Measurements from ENCODE around the gene PROX2.

Gene PROX2

DNA sequence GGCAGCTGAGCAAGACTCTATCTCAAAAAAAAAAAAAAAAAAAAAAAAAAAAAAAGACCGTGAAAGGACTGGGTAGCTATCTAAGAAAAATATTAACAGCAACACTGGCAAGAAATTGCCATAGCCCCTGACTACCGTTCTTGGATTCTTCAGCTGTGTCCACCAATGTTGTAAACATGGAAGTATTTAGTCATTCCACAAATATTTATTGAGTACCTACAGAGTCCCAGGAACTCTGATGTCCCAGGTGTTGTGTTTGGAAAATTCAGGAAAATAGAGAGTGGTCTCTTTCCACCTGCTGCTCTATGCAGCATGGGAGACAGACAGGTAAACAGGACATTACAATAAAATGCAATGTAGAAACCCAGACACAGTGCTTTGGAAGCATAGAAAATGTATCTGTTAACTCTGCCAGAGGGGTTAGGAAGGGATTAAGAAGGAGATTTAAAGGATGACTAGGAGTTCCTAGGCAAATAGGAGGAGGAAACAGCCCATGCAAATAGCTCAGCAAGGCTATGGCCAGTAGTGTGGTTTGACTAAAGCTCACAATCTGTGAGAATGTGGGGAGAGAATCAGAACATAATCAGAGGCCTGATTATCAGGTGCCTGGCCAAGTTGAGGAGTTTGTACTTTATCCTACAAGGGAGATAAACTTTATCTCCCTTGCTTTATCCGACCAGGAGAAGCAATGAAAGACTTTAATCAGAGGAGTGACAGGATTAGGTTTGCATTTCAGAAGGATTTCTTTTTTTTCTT is 3.7 kb upstream of the PROX2 start:
- no peak for DNase-seq

DNA sequence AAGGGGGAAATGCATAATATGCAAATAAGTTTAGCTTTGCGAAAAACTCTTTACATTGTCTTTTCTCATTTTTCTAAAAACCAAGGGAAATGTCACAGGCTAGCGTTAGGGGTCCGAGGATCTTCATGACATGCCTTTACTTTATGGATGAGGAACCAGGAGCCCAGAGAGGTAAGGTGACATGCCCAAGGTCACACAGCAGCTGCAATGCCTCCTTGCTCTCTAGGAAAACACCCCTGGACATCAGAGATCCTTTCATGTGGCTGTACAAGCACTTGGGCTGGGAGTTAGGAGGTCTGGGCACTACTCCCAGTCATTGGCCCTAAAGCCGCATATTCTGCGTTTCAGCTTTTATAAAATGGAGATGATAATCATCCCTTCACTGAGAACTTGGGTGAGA is 741 bp downstream of the PROX2 start:
- no peak for DNase-seq

DNA sequence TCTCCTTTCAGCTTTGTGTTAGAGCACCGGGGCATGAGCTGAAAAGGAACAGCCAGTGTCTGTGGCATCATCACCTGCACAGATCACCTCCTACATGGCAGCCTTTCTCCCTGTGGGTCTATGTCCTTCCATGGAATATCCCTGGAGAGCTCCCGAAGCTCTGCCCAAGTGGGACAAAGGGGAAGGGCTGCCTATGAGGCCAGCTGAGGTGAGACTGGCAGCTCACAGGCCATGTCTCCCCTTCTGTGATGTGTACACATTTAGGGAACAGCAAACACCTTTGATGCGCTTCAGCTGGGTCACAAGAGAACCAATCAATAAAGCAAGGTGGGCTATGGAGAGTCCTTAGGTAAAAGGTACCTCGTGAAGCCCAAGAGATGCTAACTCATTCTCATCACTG is 4.1 kb downstream of the PROX2 start:
- no peak for DNase-seq

DNA sequence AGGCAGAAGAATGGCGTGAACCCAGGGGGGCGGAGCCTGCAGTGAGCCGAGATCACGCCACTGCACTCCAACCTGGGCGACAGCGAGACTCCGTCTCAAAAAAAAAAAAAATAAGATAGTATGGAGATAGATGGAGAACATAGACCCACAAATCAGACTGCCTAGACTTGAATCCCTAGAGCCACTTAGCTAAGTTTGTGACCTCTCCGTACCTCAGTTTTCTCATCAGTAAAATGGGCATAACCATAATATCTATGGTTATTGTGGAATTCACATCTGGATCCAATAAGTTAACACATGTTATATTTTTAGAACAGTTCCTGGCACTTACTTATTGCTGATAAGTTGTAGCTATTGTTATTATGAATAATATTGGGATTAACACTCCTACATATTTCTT is 7.2 kb downstream of the PROX2 start:
- no peak for DNase-seq

DNA sequence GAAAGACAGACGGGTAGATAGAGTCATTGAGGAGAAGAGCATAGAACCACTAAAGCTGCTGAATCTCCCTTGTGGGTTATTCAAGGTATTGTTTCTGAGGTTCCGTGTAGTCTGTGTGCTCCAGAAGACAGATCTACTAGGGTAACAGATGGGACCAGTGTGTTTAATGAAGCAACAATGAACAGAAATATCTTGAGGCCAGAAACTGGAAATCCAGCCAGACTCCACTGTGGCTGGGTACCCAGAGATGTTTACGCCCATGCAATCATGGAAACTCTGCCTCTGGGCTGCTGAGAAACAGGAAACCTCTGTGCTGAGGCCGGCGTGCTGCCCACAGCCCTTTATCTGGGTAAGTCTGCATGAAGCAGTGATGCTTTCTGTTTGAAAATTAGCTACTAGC is 8.3 kb downstream of the PROX2 start:
- DNase-seq: no peak

DNA sequence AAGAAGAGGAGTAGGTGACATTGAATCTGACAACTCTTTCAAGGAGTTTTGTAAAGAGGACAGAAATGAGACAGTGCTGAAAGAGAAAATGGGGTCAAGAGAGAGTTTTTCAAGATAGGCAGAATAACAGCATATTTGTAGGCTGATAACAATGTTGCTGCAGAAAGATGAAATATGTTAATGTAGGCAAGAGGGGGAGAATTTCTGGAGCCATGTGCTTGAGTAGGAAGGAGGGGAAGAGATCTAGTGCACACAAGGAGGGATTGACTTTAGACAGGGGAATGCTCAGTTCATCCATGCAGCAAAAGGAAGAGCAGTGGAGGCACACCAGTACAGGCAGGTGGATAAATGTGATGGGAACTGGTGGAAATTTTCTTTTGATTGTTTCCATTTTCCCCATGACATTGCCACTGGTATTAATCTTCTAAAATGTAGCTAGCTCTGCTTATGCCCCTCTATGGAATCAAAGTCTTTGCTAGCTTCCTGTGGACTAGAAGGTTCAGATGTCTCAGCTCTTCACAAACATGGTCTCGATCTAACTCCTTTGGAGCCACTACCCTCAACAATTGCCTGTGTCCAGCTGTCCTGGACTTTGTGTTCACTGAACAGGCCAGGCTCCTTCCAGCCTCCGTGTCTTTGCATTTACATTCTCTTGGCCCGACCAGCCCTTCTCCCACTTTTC is 9.1 kb downstream of the PROX2 start:
- DNase-seq: no peak

DNA sequence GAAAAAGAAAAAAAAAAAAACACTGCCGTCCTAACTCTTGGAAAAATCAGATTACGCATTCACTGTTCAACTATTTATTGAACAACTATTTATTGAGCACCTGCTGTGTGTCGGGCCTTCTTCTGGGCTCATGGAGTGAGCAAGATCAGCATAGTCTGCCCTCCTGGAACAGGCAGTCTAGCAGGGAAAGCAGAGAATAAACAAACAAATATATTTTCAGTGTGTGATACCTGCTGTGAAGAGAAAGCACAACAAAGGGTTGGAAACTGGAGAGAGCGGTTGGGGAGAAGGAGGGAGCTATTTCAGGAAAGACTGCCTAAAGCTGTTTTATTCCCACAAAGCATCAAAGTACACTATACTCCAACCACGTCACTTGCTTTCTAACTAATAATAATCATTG is 10.8 kb downstream of the PROX2 start:
- no peak for DNase-seq

DNA sequence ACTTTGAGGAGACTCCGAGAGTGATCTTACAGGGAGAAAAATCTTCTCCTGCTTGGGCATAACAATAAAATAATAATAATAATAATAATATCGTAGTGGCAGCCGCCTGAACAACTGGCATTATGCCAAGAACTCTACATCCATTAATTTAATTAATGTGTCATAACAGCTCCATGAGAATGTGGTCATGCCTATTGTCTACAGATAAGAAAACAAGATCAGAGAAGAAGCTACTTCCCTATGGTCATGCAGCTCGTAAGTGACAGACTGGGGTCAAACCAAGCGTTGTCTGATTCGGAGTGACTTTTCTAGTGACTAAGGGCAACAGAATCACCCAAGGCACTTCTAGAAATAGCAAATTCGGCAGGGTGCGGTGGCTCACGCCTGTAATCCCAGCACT is 11.7 kb downstream of the PROX2 start:
- no peak for DNase-seq

DNA sequence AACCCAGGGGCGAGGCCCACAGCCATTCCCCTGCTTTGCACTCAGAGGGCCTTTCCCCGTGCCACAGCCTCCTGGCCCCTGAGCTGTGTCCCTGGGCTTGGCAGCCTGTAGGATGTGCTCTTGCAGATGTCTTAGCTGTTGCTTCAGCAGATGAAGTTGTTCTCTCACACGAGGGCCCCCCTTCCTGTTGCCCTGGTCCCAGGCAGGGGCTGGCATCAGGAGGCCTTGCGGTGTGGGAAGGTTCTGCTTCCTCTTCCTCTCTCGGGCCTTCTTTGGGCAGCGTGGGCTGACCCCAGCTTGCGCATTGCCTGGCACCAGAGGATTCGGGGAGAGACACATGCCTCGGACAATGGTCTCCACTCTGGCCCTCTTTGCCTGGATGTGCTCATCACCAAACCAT is 12.7 kb downstream of the PROX2 start:
- no peak for DNase-seq

DNA sequence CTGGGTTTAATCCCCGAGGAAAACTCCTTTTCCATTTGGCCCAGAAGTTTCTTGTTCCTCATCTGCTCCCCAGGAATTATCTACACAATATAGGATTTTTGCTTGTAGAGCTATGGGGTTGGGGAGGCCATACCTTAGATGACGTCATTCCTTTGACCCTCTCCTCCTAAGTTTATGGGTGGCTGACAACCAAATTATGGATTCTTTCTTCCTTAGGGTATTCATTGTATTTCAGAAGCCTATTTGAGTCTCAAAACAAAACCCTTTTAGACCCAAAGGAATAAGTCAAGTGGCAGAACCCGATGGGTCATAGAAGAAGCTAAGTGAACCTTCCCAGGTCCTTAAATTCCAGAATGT is 14.2 kb downstream of the PROX2 start:
- DNase-seq: no peak

DNA sequence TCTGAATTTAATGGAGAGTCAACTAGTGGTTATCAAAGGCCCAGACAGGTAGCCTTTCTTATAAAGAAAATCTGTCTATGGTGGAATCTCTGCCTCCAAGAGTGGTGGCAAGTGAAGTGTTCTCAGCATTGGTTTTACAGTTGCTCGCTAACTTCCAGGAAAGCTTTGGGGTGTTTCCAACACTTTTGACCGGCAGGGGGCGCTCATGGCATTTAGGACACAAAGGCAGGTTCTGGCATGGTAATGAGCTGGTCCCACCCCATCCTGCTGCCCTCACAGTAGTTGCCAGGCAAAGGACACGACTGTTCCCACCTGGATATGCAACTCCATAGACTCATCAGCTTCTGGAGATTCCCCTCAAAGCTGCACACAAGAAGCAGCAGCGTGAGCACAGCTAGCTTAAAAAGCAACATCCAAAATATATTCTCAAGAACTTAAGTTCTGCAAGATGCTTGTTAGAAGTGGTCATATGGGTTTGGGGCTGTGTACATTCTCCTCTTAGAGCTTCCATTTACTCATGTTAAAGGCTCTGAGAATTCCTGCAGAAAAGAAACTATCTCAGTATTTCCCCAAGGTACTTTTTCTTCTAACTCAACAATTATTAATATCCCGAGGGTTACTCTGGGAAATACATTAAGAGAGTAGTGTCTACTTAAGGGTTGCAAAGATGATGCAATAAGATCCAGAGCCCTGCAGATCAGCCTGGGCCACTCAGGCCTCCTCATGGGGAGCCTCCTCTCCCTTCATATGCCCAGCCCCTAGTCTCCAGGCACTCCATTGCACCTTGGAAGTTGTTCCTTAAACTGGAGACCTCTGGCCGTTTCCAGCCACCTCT is 14.8 kb downstream of the PROX2 start:
- DNase-seq: peak; percentile 79

DNA sequence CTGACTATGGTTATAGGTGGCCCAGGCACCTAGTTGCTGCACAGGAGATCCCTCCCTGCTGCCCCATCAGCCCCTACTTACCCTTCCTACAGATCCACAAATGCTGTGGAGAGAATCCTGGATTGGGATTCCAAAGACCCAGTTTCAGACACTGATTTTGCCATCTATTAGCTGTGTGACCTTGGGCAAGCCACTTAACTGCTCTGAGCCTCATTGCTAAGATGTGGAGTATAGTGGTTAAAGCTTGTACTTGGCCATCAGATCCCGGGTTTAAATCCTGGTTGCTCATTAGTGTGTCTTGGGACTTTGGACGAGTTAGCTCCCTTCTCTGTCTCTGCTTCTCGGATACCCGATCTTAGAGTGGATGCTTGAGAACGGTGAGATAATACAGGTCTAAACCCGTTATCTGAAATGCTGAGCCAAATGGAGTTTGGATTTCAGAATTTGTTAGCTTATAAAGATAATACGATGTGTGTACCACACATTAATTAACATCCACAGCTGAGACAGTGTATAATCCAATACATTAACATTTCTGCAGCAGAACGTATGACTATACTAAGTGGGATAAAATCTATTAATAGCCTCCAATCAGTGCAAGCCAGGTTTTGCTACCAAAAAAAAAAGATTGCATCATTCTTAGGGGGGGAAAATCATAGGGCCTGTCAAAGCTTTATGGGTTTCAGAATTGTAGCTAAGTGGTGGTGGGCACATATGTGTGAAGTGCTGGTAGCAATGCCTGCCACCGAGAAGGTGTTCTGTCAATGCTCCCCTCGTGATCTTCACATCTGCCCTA is 16.0 kb downstream of the PROX2 start:
- DNase-seq: no peak

DNA sequence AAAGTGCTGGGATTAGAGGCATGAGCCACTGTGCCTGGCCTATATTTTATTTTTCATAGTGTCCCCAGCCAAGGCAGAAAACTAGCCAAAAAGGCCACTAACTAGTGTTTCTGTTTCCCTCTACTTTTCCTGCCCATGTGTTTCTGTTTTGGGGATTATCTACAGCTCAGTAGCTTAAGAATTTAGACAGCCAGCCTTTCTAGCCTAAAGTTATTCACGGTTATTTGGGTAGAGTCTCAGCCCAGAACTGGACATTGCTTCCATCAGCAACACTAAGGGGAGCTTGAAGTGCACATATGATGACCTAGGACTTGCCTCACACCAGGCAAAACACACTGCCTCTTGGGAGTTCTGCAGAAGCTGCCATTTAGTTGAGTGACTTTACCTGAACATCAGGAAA is 17.9 kb downstream of the PROX2 start:
- DNase-seq: no peak

DNA sequence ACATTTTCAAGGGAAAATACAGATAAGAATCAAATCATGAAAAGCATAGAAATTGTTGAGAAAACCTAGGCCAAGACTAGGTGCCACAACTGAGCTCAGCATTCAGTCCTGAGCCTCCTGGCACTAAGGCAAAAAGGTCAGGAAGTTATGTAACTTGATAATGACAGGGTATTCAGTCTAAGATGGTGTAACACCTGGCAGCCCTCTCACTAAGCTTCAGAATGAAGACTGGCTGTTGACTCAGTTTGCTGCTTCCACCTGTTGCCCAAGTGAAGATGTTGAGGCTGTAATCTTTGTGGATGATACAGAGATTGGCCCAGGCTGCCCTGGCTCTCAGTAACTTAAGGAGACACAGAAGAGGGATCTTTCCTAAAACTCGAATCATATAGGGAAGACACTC is 19.6 kb downstream of the PROX2 start:
- DNase-seq: no peak

DNA sequence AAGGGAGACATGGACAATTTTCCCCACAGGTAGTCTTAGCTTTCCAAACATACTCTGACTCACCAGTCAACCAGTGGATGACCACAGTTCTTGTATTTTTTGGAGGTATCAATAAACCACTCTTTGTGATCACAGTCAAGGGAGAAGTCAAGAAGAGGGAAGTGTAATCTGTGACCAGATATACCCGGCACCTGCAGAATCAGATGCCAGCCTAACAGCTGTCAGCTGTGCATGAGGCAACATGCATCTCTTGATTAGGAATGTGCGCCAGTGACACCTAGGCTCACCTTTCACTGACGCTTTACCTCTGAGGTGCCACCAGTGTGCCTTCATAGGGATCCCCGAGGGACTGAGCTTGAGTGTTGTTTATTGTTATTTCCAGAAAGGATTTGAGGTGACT is 20.0 kb downstream of the PROX2 start:
- no peak for DNase-seq

DNA sequence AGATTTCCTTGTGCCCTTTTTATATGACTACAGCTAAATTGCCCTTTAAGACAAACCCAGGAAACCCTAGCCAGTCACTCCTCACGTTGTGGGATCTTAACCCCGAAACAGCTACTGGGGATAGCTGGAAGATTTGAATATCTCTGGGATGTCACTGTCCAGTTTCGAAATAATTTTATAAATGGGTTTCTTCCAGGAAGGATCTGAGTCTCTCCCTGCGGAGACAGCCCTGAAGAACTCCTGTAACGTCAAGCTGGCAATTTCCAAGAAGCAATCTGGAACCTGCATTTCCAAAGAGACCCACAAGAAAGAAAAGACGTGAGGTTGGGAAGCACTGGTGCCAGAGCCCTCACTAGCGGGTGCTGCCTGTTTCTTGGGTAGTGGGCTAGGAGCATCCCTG is 20.9 kb downstream of the PROX2 start:
- no peak for DNase-seq

DNA sequence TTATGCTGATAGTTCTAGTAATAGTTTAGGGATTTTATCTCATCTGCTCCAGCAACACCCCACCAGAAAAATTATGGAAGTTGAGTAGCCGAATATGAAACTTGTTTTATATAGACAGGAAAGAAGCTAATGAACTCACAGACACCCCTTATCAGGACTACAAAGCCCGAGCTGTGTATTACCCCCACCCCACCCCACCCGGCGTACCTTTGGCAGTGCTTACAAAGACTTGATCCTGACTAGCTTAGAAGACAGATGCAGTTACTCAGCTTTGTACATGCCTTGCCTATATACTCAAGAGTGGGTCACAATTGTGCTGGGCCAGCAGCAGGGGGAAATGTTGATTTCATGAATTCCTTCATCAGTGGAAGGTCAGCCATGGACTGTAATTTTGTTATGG is 22.4 kb downstream of the PROX2 start:
- no peak for DNase-seq

DNA sequence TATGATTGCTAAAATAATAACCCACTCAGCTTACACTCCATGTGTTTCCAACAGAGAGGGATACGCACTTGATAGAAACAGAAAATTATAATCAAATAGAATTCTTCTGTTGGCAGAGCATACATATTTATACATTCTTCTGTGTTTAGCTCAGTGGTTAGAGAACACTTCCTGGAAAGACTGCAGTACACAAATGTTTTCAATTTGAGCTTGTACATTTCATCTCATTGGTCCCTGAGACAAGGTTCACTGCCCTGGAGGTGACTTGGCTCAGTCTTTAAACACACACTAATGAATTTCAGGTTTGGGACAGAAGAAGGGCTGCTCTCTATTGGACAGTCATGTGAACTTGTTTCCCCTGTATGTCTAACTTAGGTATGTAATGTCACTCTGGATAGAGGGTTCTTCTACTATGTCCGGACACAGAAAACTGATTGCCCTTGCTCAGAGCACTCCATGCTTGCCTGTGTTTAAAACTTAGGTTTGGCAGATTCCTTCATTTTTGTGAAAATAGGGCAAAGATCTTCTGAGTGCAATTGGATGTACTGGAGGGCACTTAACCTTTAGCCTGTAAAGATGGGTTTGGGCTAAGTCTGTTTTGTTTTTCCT is 22.9 kb downstream of the PROX2 start:
- no peak for DNase-seq

DNA sequence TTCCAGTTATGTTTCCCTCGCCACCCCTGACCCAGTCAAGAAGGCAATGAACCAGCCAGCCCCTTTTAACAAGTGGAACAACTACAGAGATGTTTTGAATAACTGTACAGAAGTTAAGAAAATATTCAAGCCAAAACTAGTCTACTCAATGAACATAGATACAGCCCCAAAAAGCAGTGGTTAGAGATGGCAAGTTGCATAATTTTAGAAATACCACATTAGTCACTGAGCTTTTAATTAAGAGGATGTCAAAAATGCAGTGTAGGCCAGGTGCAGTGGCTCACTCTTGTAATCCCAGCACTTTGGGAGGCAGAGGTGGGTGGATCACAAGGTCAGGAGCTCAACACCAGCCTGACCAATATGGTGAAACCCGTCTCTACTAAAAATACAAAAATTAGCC is 27.2 kb downstream of the PROX2 start:
- DNase-seq: no peak

DNA sequence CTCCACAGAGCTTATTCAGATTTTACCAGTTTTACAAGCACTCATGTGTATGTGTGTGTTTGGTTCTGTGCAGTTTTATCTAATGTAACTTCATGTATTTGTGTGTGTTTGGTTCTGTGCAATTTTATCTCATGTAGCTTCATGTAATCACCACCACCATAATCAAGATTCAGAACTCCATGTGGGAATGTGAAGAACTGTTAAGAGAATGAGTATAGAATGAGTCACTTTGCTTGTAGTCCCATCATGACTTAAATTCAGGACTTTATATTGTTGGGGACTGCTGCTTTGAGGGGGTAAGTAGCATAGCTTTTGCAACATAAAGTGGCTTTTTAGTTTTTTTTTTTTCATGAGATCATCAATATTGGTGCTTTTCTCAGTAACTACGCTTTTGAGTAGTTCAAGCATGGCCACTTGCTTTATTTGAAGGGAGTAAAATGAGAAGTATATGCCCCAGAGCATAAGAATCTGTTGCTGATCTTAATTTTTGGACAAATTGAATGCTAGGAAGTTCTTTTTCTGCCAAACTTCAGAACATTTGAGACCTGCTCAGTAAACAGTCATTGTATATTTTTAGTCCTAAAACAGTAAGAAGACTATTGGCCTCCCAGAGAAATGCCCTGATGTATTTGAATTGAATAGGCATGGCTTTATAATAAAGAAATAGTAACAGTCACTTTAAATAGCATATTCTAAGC is 28.8 kb downstream of the PROX2 start:
- DNase-seq: no peak

DNA sequence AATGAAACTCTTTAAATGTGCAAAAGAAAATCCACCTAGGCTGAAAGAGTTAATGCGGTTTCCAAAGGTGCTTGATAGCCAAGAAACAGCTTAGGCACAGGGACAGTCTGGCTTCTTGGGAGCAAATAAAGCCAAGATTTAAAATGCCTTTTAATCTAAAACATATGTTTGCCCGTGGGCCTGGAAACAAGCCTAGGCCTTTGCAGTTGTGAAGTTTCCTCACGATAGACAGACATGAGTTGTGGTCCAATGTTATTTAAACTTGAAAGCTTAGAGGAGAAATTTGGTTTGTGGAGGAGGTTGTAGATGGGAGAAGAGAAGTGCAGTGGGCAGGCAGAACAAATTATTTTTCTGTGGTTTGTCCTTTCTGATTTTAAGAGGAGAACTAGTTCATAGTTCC is 29.8 kb downstream of the PROX2 start:
- DNase-seq: no peak

DNA sequence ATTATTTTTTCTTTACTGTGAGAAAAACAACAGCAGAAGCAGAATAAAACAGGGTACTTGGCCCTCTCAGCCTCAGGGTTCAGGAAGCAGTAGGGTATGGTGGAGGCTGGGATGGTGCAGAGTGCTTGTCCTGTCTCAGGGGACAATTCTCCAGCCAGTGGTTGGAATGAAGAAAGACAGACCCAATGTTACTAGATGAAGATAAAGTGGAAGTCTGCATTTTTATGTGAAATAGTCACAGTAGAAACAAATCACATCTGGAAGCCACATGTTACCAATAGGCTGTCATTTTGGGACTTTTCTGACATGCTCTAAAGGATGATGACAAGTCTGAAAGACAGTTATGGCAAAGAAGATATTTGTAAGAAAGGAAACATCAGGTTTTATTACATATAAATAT is 32.3 kb downstream of the PROX2 start:
- DNase-seq: no peak
